ENCODE measurements around the gene COX8A.
"Not testable (repeated sequence)": the region's sequence is repeated elsewhere in the genome, so short reads cannot be mapped to it uniquely, and the experiment has no call there.

The COX8A gene

DNA sequence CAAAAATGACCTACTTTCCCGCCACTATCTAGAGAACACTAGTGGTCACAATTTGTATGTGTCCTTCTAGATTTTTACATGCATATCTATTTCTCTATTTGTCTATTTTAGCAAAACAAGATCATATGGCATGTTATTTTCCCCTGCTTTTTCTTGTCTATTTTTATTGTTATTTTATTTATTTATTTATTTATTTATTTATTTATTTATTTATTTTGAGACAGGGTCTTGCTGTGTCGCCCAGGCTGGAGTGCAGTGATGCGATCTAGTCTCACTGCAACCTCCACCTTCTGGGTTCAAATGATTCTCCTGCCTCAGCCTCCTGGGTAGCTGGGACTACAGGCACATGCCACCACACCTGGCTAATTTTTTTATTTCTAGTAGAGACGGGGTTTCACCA lies 10.5 kb upstream of the COX8A start:
- DNase-seq = not testable (repeated sequence)

DNA sequence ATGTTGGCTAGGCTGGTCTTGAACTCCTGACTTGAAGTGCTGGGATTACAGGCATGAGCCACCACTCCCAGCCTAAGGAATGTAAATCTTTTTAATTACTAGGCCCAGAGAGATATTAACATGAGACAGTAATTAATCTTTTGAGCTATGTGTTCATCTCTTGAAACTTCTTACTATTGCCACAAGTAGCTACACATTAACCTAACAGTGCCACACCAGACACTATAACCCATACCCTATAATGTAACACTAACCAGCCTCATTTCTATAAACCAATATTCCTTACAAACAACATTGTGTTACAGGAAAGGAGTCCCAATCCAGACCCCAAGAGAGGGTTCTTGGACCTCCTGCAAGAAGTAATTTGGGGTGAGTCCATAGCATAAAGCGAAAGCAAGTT lies 8.0 kb upstream of the COX8A start:
- no peak for DNase-seq

DNA sequence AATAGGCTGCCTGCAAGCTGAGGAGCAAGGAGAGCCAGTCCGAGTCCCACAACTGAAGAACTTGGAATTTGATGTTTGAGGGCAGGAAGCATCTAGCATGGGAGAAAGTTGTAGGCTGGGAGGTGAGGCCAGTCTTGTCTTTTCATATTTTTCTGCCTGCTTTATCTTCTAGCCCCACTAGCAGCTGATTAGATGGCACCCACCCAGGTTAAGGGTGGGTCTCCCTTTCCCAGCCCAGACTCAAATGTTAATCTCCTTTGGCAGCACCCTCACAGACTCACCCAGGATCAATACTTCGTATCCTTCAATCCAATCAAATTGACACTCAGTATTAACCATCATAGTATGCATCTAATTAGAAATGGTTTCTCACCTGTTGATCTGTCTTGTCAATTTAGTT lies 5.0 kb upstream of the COX8A start:
- no peak for DNase-seq

DNA sequence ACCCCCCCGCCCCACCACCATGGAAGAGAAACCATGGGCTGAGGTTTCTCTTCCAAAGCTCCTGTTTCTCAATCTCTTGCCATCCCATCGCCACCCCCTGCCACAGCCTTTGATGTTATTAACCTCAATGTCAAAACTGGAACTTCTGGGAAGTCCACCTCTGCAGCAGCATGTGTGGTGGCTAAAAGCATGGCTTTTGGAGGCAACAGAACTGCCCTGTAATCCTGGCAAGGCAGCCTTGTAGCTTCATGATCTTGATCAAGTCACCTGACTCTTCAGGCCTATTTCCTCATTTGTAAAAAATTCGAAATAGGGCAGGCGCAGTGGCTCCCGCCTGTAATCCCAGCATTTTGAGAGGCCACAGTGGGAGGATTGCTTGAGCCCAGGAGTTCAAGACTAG lies 3.5 kb upstream of the COX8A start:
- no peak for DNase-seq

DNA sequence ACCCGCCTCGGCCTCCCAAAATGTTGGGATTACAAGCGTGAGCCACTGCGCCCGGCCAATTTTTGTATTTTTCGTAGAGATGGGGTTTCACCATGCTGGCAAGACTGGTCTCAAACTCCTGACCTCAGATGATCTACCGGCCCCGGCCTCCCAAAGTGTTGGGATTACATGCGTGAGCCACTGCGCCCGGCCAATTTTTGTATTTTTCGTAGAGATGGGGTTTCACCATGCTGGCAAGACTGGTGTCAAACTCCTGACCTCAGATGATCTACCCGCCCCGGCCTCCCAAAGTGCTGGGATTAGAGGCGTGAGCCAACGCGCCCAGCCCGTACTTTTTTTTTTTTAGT lies 535 bp upstream of the COX8A start:
- not testable (repeated sequence) for DNase-seq

DNA sequence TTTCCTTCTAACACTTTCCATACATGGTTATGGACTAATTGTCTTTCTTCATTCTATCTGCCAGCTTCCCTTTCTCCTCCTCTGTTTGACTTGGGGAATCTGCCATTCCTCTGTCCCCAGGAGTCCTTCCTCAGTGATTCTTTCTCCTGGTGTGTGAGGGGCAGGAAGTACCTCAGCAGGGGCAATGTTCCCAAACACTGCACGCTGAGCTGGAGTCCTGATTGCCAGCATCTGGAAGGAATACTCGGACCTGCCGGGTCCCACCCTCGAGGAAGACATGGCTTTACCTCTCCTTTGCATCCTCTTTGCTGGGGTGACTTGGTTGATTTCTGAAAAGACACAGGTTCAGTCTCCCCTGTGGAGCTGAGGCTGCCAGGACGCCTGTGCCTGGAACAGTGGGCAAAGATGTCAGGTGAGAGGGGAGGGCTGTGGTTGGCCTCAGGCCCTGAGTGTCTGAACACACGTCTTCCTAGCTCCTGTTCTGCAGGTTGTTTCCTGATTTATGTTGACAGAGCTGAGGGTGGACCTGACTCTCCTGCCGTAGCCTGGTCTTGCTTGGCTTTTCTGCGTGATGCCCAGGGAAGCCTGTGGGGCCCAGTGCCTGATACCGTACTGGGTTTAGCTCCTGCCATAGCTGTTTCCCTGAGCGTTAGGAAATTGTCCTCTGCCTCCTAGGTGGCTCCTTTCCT lies 4.3 kb downstream of the COX8A start:
- no peak for DNase-seq

DNA sequence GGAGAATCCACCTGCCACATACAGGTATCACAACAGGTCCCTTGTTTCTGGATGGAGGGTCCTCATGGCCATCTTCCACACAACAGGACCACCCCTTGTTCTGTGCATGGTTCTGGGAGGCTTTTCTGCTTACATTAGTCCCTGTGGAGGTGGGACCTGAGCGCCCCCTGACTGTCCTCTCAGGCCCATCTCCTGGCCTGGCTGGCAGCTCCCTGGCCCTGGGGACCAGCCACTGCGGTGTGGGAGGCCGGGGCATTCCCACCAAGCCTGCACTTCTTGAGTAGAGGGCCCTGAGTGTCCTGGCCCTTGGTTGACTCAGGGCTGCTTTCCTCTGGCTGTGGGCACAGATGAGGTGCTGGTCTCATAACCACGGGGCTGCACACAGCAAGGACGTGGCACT lies 5.0 kb downstream of the COX8A start:
- no peak for DNase-seq

DNA sequence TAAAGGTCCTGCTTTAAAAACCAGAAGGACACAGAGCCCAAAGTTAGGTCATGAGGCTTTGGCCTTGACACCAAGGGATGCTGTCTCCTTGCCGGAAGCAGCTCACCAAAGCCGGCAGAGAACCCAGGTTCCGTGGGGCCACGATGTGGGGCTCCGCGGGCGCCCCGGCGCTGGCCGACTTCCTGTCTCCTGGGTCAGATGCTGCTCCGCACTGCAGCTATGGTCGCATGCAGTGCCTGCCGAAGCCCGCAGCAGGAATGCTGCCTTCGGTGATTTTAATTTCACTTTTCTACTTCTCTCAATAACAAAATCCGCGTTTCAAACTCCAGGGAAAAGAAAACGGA lies 11.4 kb downstream of the COX8A start:
- DNase-seq = peak; percentile 81

DNA sequence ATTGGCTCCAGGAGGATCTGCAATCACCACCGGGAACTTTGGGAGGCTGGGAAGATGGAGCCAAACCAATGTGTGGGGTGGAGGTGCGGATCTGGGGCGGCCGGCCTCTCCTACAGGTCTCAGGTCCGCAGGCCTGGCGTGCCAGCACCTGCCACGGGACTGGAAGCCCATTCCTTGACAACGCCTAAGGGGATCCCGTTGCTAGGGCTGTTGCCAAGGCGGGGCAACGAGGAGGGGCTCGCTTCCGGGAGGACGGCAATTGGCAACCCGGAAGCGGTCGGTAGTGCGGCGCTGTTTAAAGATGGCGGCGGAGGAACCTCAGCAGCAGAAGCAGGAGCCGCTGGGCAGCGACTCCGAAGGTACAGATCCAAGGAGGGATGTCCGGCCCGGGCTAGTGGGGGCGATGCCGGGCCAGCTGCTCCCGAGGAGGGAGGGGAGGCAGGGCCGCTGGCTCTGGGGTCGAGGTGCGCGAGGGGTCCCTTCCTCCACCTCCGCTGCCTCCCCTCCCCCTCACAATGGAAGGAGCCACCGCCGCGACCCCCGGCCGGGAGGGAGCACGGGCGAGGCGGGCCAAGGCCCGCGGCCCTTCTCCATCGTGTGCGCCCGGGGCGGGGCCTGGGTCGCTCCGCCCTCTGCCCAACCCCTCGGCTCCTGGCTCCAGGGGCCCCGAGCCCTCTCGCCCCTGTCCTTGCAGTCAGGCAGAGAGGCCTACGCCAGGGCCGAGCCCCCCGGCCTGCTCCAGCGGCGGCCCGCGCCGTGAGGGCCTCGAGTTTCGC lies 11.9 kb downstream of the COX8A start, which contains the start of gene OTUB1:
TSS of gene OTUB1 (plus strand) at position 283 of the 776 bp plus-strand sequence. CDS start at position 302, 19 bp downstream.
- DNase-seq = peak; percentile 93

DNA sequence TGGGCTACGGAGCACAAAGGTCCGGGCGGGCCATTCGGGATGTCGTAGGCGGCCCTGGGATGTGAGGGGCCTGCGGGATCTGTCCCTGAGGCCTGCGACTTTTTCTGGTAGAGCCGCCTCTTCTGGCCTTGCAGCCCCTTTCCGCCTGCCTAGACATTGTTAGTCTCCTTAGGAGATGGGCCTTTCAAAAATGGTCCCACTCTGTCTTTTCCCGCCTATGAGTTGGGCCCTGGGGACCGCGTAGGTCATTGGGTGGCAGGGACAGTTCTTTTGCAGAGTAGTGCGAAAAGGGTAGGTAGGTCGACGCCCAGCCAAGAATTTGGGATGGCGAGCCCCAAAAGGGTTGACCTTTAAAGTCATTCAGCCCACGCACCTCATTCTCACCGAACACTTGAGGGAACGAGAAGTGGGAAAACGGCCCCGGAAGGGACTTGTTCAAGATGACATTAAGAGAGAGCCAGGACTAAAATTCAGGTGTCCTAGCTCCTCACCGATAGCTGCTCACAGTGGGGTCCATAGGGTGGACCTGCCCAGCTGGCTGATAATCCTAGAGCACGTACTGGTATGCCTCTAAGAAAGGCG lies 12.6 kb downstream of the COX8A start:
- DNase-seq = no peak

DNA sequence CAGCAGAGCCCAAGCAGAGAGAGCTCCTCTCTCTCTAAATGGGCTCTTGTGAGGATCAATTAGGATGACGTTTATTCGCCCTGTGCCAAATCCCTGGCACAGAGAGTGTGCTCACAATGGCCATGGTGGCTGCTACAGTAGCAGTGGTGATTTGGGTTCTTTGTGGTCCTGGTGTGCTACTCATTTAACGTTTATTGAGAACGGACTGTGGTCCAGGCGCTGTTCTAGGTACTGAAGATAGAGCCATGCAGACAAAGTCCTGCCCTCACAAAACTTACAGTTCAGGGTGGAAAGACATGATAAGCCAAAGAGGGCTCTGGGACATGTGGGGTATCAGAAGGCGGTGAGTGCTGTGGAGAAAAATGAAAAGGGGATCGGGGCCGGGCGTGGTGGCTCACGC lies 17.1 kb downstream of the COX8A start:
- no peak for DNase-seq

DNA sequence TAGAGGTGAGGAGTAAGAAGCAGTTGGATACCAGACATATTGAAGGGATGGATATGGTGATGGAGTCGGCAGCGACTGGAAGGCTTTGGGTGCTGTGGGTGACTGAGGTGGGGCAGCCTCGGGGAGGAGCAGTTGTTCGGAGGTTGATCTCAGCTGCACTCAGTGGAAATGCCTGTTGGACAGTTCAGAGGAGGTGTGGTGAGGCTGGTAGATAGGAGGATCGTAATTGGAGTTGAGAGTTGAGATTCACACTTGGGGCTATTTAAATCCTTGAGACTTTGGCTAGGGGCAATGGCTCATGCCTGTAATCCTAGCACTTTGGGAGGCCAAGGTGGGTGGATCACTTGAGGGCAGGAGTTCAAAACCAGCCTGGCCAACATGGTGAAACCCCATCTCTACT lies 18.7 kb downstream of the COX8A start:
- no peak for DNase-seq

DNA sequence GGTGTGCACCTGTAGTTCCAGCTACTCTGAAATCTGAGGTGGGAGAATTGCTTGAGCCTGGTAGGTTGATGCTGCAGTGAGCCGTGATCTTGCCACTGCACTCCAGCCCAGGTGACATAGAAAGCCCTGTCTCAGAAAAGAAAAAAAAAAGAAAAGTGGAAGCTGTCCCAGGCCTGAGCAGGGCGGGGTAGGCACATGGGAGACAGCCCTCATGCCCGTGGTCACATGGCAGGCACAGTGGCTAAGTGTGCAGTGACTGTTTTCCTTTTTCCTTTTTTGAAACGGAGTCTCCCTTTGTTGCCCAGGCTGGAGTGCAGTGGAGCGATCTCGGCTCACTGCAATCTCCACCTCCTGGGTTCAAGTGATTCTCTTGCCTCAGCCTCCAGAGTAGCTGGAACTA lies 19.6 kb downstream of the COX8A start:
- no peak for DNase-seq

DNA sequence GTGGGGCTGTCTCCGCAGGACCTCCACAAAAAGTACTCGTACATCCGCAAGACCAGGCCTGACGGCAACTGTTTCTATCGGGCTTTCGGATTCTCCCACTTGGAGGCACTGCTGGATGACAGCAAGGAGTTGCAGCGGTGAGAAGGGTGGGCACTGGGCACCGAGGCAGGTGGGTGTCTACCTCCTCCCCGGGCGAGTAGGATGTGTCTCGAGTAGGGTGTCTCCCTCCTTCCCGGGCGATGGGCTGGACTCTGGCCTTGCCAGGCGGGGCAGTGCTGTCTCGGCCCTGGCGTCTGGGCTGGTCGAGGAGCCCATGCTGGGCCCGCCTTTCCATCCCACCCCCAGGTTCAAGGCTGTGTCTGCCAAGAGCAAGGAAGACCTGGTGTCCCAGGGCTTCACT lies 22.1 kb downstream of the COX8A start:
- DNase-seq = no peak

DNA sequence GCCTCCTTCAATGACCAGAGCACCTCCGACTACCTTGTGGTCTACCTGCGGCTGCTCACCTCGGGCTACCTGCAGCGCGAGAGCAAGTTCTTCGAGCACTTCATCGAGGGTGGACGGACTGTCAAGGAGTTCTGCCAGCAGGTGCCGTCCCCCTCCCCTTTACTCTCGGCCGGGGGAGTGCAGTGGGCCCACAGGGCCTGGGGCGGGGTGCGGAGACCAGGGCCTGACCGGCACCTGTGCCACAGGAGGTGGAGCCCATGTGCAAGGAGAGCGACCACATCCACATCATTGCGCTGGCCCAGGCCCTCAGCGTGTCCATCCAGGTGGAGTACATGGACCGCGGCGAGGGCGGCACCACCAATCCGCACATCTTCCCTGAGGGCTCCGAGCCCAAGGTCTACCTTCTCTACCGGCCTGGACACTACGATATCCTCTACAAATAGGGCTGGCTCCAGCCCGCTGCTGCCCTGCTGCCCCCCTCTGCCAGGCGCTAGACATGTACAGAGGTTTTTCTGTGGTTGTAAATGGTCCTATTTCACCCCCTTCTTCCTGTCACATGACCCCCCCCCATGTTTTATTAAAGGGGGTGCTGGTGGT lies 22.8 kb downstream of the COX8A start:
- DNase-seq = no peak

DNA sequence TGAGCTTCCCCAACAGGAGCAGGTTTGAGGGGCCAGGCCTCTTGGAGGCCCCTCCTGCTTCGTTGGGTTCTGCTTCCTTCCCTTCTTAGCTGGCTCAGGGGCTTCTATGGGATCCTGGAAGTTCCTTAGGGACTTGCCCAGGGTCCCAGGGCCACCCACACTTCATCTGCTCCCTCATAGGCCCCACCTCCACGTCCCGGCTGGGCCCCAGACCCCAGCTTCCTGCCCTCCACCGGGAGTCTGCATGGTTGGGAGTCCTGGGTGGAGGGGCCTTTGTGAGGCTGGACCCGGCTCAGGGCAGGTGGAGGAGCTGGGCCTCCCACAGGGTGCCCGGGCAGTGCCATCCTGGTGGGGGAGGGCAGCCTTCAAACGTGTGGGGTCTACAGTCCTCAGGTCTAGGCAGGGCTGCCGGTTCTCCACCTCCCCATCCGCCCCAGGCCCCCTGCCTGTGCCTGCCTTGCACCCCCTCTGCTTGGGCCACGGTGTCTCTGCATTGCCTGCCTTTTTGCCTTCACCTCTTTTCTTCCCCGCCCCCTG lies 23.4 kb downstream of the COX8A start:
- DNase-seq = no peak

DNA sequence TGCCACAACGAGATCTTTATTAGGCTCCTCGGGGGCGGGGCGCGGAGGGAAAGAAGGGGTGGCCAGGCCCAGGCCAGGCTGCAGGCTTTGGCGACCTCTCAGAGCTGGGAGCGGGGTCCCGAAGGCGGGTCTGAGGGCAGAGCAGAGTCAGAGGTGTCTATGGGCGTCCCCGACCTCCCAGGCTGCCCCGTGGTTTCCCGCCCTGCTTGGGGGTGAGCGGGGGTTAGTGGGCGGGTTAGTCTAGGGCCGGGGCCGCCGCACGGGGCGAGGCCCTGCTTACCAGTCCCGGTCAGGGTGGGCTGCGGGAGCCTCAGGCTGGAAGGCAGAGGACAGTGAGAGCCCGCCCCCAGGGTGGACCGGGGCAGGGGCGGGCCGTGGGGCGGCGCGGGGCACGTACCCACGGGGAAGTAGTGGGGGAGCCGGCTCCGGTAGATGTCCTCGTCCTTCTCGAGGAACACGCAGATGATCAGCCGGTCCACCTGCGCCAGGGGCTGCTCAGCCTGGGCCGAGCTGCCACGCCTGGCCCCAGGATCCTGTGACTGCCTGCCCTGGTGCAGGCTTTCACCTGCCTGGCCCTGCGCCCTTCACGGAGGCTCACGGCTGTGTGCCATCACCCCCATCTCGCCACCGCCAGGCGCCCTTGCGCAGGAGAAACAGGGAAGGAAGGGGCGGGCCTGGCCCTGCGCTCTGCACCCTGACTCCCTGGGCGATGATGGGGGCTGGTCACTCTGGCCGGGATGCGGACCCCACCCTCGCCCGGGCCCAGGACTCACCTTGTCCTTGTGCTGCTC lies 24.3 kb downstream of the COX8A start:
- peak; percentile 69 for DNase-seq

DNA sequence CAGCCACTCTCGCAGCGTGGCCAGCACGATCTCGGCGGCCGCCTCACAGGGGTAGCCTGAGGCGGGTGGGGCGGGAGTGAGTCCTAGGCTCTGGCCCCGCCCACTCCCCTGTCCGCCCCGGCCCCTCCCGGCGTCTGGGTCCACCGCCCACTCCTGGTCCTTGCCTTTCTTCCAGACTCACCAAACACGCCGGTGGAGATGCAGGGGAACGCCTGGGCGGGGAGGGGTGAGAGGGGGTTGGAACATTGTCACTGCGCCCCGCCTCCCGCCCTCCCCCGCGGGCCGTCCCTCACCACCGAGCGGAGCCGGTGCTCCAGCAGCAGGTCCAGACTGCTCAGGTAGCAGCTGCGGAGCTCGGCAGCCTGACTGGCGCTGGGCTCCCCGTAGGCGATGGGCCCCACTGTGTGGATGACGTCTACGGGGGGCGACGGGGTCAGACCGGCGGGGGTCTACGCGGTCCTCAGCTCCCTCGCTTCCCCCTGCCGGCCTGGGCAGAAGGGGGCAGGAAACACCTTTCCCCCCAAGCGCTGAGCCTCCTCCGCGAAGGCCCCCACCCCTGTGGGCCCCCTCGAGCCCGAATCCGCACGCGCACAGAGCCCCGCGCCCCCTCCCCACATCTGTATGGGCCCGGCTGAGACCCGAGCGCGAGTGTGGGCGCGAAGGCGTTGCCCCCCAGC lies 25.1 kb downstream of the COX8A start:
- DNase-seq = no peak

DNA sequence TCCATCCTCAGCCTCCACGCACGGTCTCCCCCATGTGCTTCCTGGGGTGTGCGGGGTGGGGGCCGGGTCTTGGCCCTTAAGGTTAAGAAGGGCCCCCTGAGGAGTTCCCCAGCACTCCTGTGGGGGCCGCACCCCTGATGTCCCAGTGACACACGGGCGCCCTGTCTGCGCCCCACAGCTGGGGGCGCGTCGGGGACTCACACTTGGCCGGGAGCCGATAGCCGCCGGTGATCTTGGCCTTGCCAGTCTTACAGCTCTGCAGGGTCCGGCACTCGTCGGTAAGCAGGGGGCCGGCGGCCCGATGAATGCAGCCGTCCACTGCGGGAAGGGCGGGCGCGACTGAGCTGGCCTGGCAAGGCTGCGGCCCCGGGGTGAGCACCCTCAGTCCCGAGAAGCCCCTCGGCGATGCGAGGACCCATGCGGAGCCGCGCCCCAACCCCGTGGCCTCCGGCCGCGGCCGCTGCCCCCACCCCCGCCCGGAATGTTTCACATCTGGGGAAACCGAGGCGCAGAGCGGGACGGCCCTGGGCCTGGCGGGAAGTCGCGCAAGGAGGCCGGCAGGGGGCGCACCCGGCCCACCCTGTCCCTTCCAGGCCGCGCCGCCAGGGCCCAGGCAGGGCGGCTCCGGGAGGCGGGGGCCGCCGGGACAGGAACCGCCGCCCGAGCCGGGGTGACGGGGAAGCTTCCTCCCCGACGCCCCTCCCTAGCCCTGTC lies 25.8 kb downstream of the COX8A start:
- DNase-seq = peak; percentile 69

DNA sequence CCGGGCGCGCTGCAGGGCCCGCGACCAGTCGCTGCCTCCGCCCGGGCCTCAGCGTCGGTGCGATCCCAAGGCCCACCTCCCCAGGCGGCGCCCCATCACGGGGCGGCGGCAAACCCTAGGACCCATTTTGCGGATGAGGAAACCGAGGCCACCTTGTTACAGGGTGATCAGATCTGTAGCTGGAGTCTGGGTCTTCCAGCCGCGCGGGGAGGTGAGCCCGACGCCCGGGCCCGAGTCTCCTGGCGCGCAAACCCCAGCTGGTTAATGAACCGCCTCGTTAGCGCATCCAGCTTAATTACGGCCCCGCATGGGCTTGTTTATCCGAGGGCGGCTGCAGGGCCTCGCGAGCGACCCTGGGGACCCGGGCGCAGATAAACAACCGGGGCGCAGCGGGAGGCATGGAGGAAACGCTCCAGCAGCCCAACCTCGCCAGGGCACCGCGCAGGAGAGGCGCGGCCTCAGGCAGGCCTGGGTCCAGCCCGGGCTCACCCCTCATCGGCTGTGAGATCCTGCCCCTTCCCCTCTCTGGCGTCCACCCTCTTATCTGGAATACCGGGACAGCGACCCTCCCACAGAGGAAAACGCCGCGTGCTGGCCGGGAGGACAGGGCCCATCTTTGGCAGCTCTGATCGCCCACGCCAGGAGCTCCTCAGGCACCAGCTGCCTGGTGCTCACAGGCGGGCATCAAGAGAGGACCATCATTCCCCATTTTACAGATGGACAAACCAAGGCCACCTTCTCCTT lies 26.5 kb downstream of the COX8A start:
- peak; percentile 82 for DNase-seq

Data from right kidney (tissue), 1 donor.